Measurements from ENCODE around the gene KMT2E.

KMT2E gene

DNA sequence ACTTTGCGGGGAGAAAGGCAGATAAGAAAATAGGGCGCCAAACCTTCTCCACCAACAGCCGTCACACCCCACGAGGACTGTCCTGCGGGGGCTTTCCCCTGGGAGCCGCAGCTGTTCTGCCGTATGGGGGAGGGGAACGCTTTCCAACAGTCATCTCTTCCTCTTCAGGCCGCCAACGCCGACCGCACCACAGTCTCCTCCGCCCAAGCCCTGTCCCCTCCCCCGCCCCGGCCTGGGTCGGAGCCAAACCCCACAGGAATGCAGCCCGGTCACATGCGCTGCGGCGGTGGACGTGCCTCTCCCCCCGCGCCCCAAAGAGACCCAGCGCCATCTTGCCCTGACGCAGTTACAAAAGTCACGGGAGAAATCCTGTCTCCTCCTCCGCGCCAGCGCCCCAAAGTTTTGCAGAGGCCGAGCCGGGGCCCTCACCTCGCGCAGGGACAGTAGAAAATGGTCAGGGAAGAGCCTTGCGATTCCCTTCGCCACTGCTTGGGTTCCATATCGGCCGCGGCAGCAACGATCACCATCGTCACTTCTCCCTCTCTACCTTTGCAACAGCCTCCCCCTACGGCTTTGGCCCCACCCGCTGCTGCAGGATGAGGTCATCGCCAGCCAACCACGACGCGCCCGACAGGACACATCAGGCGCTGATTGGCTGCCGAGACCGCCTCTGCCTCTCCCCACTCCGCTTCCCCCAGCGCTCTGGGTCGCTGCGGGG, 1.3 kb upstream of the KMT2E start (continued):
- peak; percentile 69; the same call in 1 of the 2 replicates for TF ChIP-seq ZBTB21 (tag by site-specific recombination; IDR thresholded peaks at IDR 0.05)
- no peak for TF ChIP-seq ZNF433 (tag by site-specific recombination; IDR thresholded peaks at IDR 0.05; ENCODE audit: low read depth)
- no peak; the same call in 1 of the 2 replicates for TF ChIP-seq ZNF10 (tag by site-specific recombination; IDR thresholded peaks at IDR 0.05)
- TF ChIP-seq BCL11A (tag by site-specific recombination; IDR thresholded peaks at IDR 0.05; ENCODE audit: low read depth): peak; percentile 91
- TF ChIP-seq ZNF792 (tag by site-specific recombination; IDR thresholded peaks at IDR 0.05): peak; percentile 56; the same call in 1 of the 2 replicates
- peak; percentile 92 for TF ChIP-seq ZBTB17 (tag by site-specific recombination; IDR thresholded peaks at IDR 0.05)
- no peak; the same call in 1 of the 2 replicates for TF ChIP-seq HOXC10 (CRISPR knock-in tag; IDR thresholded peaks at IDR 0.05)
- TF ChIP-seq, protein P1, sequence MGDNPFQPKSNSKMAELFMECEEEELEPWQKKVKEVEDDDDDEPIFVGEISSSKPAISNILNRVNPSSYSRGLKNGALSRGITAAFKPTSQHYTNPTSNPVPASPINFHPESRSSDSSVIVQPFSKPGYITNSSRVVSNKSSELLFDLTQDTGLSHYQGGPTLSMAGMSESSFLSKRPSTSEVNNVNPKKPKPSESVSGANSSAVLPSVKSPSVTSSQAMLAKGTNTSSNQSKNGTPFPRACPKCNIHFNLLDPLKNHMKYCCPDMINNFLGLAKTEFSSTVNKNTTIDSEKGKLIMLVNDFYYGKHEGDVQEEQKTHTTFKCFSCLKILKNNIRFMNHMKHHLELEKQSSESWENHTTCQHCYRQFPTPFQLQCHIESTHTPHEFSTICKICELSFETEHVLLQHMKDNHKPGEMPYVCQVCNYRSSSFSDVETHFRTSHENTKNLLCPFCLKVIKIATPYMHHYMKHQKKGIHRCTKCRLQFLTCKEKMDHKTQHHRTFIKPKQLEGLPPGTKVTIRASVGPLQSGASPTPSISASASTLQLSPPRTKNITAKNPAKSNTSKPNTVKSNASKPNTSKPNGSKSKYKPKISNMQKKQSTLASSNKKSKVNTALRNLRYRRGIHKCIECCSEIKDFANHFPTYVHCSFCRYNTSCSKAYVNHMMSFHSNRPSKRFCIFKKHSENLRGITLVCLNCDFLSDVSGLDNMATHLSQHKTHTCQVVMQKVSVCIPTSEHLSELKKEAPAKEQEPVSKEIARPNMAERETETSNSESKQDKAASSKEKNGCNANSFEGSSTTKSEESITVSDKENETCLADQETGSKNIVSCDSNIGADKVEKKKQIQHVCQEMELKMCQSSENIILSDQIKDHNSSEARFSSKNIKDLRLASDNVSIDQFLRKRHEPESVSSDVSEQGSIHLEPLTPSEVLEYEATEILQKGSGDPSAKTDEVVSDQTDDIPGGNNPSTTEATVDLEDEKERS (tag by site-specific recombination; IDR thresholded peaks at IDR 0.05): peak; percentile 88; the same call in 1 of the 2 replicates
- TF ChIP-seq ZFP37 (tag by site-specific recombination; IDR thresholded peaks at IDR 0.05): peak; percentile 62; the same call in 1 of the 2 replicates
- TF ChIP-seq ZNF830 (tag by site-specific recombination; IDR thresholded peaks at IDR 0.05; ENCODE audit: low read depth): no peak
- TF ChIP-seq ZNF248 (tag by site-specific recombination; IDR thresholded peaks at IDR 0.05): no peak
- TF ChIP-seq ZNF548 (tag by site-specific recombination; IDR thresholded peaks at IDR 0.05): no peak
- TF ChIP-seq, protein P2, sequence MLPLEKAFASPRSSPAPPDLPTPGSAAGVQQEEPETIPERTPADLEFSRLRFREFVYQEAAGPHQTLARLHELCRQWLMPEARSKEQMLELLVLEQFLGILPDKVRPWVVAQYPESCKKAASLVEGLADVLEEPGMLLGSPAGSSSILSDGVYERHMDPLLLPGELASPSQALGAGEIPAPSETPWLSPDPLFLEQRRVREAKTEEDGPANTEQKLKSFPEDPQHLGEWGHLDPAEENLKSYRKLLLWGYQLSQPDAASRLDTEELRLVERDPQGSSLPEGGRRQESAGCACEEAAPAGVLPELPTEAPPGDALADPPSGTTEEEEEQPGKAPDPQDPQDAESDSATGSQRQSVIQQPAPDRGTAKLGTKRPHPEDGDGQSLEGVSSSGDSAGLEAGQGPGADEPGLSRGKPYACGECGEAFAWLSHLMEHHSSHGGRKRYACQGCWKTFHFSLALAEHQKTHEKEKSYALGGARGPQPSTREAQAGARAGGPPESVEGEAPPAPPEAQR (tag by site-specific recombination; IDR thresholded peaks at IDR 0.05): 0 out of 2 replicates have a peak, but pooled peaks have one; percentile 15
- peak; percentile 91 for TF ChIP-seq SP2 (tag by site-specific recombination; IDR thresholded peaks at IDR 0.05)
- TF ChIP-seq FEZF1 (tag by site-specific recombination; IDR thresholded peaks at IDR 0.05): peak; percentile 34; the same call in 1 of the 2 replicates
- TF ChIP-seq, protein P3, sequence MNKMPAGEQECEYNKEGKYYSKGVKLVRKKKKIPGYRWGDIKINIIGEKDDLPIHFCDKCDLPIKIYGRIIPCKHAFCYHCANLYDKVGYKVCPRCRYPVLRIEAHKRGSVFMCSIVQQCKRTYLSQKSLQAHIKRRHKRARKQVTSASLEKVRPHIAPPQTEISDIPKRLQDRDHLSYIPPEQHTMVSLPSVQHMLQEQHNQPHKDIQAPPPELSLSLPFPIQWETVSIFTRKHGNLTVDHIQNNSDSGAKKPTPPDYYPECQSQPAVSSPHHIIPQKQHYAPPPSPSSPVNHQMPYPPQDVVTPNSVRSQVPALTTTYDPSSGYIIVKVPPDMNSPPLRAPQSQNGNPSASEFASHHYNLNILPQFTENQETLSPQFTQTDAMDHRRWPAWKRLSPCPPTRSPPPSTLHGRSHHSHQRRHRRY (tag by site-specific recombination; IDR thresholded peaks at IDR 0.05): no peak
- TF ChIP-seq ZNF391 (tag by site-specific recombination; IDR thresholded peaks at IDR 0.05; ENCODE audit: borderline replicate concordance, low read depth): peak; percentile 78; the same call in 1 of the 2 replicates
- TF ChIP-seq GLIS2 (tag by site-specific recombination; IDR thresholded peaks at IDR 0.05): peak; percentile 98
- TF ChIP-seq KLF10 (tag by site-specific recombination; IDR thresholded peaks at IDR 0.05): peak; percentile 96
- TF ChIP-seq GLI4 (tag by site-specific recombination; IDR thresholded peaks at IDR 0.05): peak; percentile 6
- peak; percentile 98 for TF ChIP-seq BCL11B (tag by site-specific recombination; IDR thresholded peaks at IDR 0.05; ENCODE audit: low read depth)
- TF ChIP-seq ZBTB8A (tag by site-specific recombination; IDR thresholded peaks at IDR 0.05): peak; percentile 93
- TF ChIP-seq GFI1B (tag by site-specific recombination; IDR thresholded peaks at IDR 0.05): no peak
- no peak for TF ChIP-seq ZNF521 (tag by site-specific recombination; IDR thresholded peaks at IDR 0.05)
- TF ChIP-seq ZNF596 (tag by site-specific recombination; IDR thresholded peaks at IDR 0.05): 0 out of 2 replicates have a peak, but pooled peaks have one; percentile 5
- no peak for TF ChIP-seq ZNF510 (tag by site-specific recombination; IDR thresholded peaks at IDR 0.05; ENCODE audit: insufficient replicate concordance)
- TF ChIP-seq ZNF670 (tag by site-specific recombination; IDR thresholded peaks at IDR 0.05; ENCODE audit: low read depth): no peak
- TF ChIP-seq ZNF214 (tag by site-specific recombination; IDR thresholded peaks at IDR 0.05; ENCODE audit: borderline replicate concordance): no peak
- TF ChIP-seq, protein P4, sequence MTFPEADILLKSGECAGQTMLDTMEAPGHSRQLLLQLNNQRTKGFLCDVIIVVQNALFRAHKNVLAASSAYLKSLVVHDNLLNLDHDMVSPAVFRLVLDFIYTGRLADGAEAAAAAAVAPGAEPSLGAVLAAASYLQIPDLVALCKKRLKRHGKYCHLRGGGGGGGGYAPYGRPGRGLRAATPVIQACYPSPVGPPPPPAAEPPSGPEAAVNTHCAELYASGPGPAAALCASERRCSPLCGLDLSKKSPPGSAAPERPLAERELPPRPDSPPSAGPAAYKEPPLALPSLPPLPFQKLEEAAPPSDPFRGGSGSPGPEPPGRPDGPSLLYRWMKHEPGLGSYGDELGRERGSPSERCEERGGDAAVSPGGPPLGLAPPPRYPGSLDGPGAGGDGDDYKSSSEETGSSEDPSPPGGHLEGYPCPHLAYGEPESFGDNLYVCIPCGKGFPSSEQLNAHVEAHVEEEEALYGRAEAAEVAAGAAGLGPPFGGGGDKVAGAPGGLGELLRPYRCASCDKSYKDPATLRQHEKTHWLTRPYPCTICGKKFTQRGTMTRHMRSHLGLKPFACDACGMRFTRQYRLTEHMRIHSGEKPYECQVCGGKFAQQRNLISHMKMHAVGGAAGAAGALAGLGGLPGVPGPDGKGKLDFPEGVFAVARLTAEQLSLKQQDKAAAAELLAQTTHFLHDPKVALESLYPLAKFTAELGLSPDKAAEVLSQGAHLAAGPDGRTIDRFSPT (tag by site-specific recombination; IDR thresholded peaks at IDR 0.05): peak; percentile 98
- no peak for TF ChIP-seq ZNF37A (tag by site-specific recombination; IDR thresholded peaks at IDR 0.05)
- TF ChIP-seq, protein P5, sequence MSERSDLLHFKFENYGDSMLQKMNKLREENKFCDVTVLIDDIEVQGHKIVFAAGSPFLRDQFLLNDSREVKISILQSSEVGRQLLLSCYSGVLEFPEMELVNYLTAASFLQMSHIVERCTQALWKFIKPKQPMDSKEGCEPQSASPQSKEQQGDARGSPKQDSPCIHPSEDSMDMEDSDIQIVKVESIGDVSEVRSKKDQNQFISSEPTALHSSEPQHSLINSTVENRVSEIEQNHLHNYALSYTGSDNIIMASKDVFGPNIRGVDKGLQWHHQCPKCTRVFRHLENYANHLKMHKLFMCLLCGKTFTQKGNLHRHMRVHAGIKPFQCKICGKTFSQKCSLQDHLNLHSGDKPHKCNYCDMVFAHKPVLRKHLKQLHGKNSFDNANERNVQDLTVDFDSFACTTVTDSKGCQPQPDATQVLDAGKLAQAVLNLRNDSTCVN (tag by site-specific recombination; optimal IDR thresholded peaks at IDR 0.05): peak; percentile 77
- no peak for TF ChIP-seq ZFP3 (tag by site-specific recombination; IDR thresholded peaks at IDR 0.05; ENCODE audit: low read depth)

All from HEK293 (cell line).